HPDE6-E6E7 (cell line): ENCODE data around the gene GATA5.

Experiments
- DNase-seq: peaks from one replicate; pipeline ENCODE4 v3.0.0; 2011; ENCODE audit warnings: missing footprints; ENCODE audit errors: extremely low spot score

Gene GATA5

DNA sequence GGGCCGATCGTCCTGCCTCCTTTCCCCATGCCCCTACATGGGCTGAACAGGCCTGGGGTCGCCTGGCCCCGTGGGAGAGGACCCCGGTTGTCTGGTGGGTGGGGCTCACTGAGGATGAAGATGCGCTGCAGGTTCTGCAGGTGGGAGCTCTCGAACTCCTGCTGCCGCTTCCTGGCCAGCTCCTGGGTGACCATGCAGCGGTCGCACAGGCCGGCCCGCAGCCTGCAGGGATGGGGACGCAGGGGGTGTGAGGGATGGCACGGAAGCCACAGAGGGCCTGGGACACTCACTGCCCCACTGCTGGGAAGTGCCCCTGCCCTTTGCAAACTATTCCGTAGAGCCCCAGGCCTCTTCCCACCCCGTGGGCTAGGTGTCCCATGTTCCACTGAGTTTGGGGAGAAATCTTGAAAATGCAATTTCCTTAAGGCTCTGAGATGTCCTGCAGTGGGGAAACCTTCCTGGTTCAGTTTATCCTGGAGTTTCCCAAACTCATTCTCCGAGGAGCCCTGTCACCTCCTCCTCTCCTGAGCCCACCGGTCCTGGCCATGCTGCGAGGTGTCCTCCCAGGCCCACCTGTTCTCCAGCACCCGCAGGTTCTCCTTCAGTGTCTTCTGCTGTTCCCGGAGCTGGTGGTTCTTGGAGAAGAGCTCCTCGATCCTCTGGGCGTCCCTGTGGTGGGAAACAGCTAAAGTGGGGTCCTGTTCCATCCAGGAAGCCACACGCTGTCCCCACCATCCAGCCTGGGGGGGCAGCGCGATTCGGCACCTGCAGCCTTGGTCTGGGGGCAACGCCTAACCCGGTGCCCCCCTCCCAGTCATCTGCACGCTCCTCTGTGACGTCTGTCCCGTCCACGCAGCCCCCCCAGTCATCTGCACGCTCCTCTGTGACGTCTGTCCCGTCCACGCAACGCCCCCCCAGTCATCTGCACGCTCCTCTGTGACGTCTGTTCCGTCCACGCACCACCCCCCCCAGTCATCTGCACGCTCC is 58.9 kb downstream of the GATA5 start:
- DNase-seq = no peak

- DNase-seq = no peak
Measured at GRCh38 chr20:62415354-62416111, 60.3 kb downstream of the GATA5 start.

- DNase-seq = no peak
Measured at GRCh38 chr20:62413896-62414481, 61.8 kb downstream of the GATA5 start.
